Right forelimb (tissue), 1 donor: ENCODE measurements around the gene FXYD2.

Experiments
- DNase-seq: peaks from one replicate; pipeline ENCODE4 v3.0.0-alpha.2; 2018

FXYD2 gene

GRCh38 chr11:117857734-117858414 is 33.3 kb upstream of the FXYD2 start:
- DNase-seq: peak; percentile 46

- DNase-seq: peak; percentile 41
Observed at GRCh38 chr11:117855912-117856651, 31.5 kb upstream of the FXYD2 start.

GRCh38 chr11:117855186-117855845 is 30.8 kb upstream of the FXYD2 start:
- DNase-seq: peak; percentile 44

- DNase-seq: no peak
Observed at GRCh38 chr11:117852309-117852708, 27.8 kb upstream of the FXYD2 start.

GRCh38 chr11:117851852-117852251 is 27.3 kb upstream of the FXYD2 start:
- DNase-seq: peak; percentile 45

- peak; percentile 58 for DNase-seq
Observed at GRCh38 chr11:117851106-117851505, 26.6 kb upstream of the FXYD2 start.

GRCh38 chr11:117849781-117850414 is 25.4 kb upstream of the FXYD2 start:
- DNase-seq: peak; percentile 21

- DNase-seq: peak; percentile 89
Observed at GRCh38 chr11:117843666-117844484, 19.3 kb upstream of the FXYD2 start.

- peak; percentile 32 for DNase-seq
Observed at GRCh38 chr11:117842131-117842941, 17.8 kb upstream of the FXYD2 start.

- DNase-seq: peak; percentile 15
Observed at GRCh38 chr11:117841551-117842031, 17.0 kb upstream of the FXYD2 start.

- DNase-seq: peak; percentile 17
Observed at GRCh38 chr11:117840881-117841550, 16.5 kb upstream of the FXYD2 start.

- peak; percentile 19 for DNase-seq
Observed at GRCh38 chr11:117839936-117840813, 15.6 kb upstream of the FXYD2 start.

- DNase-seq: peak; percentile 22
Observed at GRCh38 chr11:117839380-117839881, 14.9 kb upstream of the FXYD2 start.

- peak; percentile 30 for DNase-seq
Observed at GRCh38 chr11:117838901-117839300, 14.4 kb upstream of the FXYD2 start.

- peak; percentile 39 for DNase-seq
Observed at GRCh38 chr11:117837791-117838190, 13.2 kb upstream of the FXYD2 start.

- DNase-seq: peak; percentile 25
Observed at GRCh38 chr11:117837070-117837776, 12.7 kb upstream of the FXYD2 start.

GRCh38 chr11:117836077-117836960 is 11.8 kb upstream of the FXYD2 start:
- DNase-seq: peak; percentile 35

- no peak for DNase-seq
Observed at GRCh38 chr11:117835576-117835975, 11.0 kb upstream of the FXYD2 start.
